Inflammatory macrophage (primary cell): ENCODE data around the gene NT5DC1.

Source experiments
- DNase-seq, 2 donors: peaks; one replicate each; pipeline ENCODE4 v3.0.0-alpha.2; 2020 to 2022

The NT5DC1 gene

DNA sequence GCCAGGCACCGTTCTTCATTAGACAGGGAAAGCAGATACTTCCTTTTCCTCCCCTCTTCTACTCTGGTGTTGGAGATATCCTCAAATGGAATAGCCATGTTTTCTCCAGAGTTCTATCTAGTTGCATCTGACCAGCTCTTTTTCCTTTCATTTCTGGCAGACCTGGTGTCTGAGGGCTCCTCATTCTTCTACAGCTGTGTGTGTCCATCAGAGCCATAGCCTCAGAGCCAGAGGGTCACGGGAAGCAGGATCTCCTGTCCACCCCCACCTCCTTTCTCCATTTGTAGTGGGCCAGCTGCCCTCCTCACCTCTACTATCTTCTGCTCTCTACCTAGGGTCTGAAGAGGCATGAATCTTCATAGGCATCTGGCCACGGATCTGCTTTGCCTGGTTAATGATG is 96.2 kb downstream of the NT5DC1 start:
- DNase-seq = no peak

DNA sequence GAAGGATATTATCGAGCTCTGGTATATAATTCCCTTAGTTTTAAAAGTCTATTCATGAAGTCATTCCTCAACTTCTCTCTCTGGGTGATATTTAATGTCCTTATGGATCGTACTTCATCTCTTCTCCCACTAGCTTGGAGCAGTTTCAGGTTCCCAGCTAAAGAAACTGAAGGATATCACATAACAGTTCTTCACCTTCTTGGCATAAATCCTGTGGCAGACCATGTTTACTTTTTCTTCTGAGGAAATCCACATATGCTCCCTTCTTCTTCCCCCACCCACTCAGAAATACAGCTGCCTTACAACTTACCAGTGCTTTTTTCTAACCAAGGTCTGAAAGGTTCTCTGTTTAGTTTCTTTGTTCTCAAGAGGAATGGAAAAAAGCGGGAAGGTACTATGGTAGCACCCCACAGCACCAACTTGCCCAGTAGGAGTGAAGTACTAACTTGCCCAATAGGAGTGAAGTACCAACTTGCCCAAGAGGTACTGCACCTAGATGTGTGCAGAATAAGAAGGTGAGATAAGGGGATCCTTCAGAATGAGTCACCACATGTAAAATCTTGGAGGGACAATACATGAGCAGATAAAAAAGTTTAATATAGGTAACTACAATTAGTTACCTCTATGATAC is 100.1 kb downstream of the NT5DC1 start:
- no peak for DNase-seq

DNA sequence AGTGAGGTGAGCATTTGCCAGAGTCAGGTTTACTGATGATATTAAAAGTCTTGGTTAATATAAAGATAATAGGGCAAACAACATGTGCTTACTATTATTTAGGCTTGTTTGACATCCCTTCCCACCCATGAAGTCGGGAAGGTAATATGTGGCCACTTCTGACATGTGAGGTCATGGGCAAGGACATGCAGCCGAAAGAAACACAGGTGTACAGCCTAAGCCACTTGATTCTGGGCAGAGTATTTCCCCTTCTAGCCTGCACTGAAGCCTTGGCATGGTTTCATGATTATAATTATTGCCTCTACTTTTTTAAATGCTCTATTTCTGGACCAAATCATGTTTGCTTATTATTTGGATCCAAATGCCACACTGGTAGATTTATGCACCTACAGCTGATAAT is 100.9 kb downstream of the NT5DC1 start:
- no peak for DNase-seq

GRCh38 chr6:116205281-116205680 is 104.6 kb downstream of the NT5DC1 start:
- DNase-seq = no peak

GRCh38 chr6:116206231-116206903 is 105.7 kb downstream of the NT5DC1 start:
- no peak for DNase-seq

DNA sequence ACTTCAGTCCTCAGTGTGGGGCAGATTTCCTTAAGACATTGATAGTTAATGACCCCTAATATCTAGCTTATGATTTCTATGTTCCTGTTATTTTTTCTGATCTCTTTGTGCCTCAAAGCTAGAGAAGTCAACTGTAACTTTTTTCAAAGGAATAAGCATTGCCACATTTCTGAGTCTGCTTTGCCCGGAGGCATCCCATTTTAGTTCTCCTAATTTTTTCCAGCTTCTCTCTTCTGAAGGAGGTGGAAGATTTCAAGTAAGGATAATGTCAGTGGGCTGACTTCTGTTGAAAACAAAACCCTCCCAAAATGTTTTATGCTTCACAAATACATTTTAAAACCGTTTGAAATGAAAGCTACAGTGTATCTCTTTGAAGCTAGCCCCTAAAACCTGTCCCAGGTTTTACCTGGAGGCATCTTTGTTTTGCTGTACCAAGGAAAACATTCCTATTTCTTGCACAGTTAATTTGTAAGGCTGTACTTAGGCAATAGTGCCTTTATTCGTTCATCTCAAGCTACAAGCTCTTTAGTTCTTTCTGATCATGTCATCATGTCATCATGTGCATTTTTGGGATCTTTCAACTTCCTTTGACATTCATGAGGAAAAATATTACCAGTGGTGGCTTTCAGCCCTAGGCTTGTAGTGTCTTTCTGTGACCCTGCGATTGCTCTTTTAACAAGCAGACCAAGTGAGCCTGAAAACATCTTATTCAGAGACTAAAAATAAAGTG is 107.6 kb downstream of the NT5DC1 start:
- no peak for DNase-seq

GRCh38 chr6:116210316-116210715 is 109.7 kb downstream of the NT5DC1 start:
- no peak for DNase-seq

DNA sequence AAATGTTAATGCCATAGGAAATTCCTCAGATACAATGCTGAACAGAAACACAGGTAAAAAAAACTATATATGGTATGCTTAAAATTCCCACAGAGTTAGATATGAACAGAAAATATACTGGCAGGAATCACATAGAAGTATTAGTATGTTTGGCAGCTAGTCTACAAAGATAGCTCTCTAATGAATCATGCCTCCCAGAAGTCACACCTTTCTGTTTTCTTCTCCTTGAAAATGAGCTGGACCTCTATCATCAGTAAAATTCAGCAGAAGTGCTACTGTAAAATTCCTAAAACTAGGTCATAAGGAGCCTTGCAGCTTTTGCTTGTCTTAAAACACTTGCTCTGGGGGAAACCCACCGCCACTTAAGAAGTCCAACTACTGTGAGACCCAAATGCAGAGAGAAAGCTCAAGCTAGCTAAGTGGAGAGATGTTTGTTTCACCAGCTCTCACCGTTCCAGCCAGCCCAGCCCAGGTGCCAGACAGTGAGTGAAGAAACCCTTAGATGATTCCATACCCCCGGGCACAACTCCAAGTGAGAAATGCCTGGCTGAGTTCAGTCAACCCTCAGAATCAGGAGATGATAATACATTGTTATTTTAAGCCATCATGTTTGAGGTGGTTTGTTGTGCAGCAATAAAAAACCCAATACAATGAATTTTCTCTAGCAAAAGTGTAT is 110.2 kb downstream of the NT5DC1 start:
- no peak for DNase-seq

DNA sequence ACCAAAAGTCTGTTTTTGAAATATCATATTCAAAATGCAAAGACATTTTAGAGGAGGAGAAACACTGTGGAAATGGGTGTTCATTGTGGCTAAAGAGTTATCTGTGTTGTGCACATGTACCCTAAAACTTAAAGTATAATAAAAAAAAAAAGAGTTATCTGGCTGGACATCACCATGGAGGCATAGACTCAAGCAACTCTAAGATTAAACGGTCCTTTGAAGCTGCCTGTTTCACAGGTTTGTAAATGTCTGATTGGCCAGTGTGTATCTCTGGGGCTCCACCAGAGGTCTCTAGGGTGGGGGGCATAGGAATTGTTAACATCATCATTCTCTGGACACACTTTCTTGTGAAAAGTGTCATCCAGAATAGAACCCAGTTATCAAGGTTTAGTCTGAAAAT is 114.0 kb downstream of the NT5DC1 start:
- DNase-seq = no peak

DNA sequence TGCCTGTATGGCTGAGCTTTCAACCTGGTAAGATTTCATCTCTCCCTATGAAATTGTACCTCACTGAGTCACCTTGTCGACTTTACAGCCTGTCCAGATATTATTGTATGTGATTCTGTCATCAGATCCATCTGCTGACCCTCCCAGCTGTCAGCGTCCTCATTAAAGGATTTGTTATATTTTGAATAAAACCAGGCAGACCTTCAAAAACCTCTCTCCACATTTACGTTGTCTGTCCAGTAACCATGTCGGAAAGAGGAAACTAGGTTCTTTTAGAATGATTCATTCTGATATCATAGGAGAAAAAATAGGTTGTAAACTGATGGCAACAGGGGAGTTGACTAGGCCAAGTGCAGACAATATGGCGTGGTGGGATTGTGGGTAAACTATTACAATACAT is 114.8 kb downstream of the NT5DC1 start:
- no peak for DNase-seq

- DNase-seq = peak; percentile 25 to 80
Measured at GRCh38 chr6:116217069-116217468, 116.4 kb downstream of the NT5DC1 start.

DNA sequence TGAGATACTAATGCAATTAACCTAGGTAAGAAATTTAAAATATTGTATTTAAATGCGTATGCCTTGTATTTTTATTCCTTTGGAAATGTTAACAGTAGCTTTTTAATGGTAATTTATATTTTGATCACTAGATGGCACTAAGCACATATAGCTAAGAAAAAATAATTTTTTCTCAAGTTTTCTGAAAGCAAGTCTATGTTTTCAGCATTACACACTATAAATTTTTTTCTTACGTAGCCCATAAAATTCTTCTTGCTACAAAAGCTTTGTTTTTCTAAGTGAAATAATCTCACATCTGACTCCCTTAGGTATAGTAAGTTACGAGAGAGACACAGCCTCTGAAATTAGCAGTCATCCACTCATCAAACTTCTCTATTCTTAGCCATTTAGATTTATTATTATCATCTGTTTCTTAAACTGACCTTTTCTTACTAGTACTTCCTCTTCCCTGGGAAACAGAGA is 117.5 kb downstream of the NT5DC1 start:
- DNase-seq = peak in 1 of 2 donors; percentile 54

GRCh38 chr6:116218866-116219265 is 118.2 kb downstream of the NT5DC1 start:
- DNase-seq = no peak

GRCh38 chr6:116221067-116221466 is 120.4 kb downstream of the NT5DC1 start:
- DNase-seq = no peak

GRCh38 chr6:116221911-116222310 is 121.3 kb downstream of the NT5DC1 start:
- DNase-seq = no peak

DNA sequence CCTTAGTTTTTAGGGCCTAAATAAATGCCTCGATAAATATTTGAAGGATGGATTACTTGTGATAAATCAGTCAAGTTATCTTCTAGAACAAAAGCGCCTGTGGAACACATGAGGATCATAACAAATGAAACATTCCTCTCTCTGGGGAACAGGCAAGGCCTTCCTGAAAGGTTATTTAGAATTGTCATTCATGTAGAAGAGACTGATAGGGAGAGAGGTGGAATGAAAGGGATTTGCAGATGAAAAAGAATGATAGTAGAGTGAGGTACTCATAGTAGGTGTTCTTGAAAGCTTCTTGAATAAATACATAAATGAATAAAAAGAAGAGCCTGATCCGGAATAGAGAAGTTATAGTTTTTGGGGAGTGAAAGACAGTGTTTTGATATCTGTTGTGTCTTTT is 122.7 kb downstream of the NT5DC1 start:
- no peak for DNase-seq

- no peak for DNase-seq
Measured at GRCh38 chr6:116229287-116229913, 128.7 kb downstream of the NT5DC1 start.

GRCh38 chr6:116234689-116235088 is 134.0 kb downstream of the NT5DC1 start:
- no peak for DNase-seq

GRCh38 chr6:116238083-116238482 is 137.4 kb downstream of the NT5DC1 start:
- no peak for DNase-seq

DNA sequence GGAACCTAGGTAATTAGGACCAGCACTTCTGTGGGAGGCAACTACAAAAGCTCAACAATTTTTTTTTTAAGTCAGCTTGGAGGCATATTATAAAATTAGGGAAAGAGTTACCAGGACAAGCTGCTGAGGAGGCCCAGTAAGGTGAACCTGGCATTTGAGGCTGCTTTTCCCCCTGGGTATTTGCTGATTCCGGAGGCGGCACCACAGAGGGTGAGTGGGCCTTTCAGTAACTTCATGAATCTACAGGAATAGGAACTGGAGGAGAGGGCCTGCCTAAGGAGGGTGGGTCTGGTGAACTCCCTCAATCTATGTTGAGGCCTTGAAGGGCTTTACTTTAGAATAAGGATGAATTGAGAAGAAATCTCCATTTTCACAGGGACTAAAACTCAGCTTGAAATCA is 138.6 kb downstream of the NT5DC1 start:
- DNase-seq = no peak

DNA sequence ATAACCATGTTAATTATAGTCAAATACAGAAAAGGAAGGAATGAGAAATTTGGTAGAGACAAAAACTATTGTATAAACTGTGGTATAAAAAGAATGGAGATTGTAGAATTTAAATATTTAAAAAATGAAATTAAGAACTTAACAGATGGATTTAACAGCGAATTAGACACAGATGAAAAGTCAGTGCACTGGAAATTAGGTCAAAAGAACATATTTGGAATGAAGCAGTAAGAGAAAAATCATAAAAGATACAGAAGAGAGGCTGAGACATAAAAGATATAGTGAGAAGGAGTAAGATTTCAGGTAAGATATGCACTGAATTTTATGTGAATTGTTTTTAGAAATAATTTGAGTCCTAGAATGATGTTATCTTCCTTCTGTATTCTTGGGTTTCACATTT is 139.2 kb downstream of the NT5DC1 start:
- DNase-seq = no peak

DNA sequence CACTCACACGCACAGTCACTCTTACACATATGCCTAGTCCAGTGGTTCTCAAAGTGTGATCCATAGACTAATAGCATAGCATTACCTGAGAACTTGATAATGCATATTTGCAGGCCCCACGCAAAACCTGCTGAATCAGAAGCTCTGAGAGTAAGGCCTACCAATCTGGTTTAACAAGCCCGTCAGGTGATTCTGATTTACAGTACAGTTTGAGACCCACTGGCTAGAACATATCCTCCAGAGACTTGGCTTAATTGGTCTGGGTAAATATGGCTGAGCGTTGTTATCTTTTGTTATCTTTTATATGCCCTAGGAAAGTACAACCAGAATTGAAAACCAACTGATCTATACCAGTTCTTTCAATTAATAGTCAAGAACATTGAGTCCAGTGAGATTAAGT is 143.6 kb downstream of the NT5DC1 start:
- no peak for DNase-seq

DNA sequence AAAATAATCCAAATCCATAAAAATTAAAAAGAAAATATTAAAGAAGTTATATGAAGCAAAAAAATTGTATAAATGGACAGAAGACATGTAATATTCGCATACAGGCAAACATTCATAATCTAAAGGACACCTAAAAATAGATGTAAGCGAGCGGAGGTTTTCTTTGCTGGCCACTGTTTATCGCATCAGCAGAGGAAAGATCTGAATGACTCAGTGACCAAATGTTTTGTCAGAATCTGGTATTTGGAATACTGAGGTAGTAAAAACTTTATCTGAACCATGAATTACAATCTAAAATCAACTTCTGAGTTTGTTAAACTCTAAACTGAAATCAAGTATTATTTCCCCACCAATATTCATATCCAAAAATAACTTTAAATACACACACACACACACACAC is 145.4 kb downstream of the NT5DC1 start:
- no peak for DNase-seq
